HG03457 (cell line): ENCODE results near the gene UBE2G1.

Experiments
- ATAC-seq: cut with Tn5 transposase; IDR thresholded peaks from one replicate; pipeline ENCODE4 v1.9.1; 2021; ENCODE audit warnings: moderate number of reproducible peaks; ENCODE audit not compliant: unreplicated experiment

The UBE2G1 gene

DNA sequence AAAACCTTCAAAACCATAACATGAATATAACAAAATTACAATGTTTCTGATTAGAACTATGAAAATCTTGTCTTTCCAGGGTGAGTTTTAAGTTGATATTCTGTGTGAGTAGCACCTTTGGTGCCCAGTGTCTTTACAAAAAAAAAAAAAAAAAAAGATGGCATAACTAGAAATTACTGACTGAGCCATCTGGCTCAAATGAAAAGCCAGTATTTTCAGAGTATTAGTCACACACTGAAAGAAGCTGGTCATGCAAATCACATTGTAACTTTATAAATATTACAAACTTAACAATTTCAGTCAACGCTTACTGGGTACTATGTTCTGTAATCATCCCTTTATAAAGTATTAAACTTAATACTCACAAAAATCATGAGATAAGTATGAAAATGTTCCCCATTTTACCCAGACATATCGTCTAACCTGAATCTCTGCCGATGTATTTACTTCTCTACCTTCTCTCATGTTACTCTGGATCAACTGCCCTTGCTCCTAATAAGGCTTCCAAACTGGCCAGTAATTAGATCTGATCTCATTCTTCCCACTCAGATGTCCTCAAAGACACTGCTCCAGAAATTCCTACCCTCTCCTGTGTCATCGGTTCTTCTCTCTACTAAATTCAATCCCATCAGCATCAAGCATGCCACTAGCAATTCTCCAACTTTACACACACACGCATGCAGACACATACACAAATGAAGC, 25.4 kb downstream of the UBE2G1 start:
- ATAC-seq: no peak

DNA sequence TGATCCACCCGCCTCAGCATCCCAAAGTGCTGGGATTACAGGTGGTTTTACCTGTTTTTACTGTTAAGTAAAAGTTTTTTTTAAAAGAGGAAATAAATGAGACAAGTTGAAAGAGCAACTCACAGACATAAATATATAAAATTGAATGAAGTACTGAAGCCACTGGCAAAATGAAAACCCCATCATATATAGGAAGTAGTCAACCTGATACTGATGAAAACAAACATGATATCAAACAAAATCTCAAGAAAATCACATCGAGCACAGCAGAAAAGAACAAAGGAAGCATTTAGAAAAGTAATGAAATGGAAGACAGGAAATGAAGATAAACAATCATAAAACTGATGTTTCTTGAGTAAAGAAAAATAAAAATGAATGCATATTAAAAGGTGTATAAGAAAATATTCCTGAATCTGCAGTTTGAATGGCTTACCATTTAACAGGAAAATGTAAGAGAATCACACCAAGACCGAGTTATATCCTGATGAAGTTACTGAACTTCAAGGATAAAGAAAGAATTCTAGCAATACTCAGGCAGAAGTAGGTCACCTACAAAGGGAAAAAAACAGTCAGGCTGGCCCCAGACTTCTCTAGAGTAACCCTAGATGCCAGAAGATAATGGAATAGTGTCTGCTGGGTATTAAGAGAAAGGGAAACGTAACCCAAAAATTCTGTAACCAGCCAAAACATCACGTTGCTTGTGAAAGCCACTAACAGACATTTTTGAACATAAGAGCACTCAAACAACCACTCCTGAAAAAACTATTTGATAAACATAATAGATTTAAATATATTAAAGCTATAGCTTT, 31.5 kb downstream of the UBE2G1 start:
- ATAC-seq: no peak

DNA sequence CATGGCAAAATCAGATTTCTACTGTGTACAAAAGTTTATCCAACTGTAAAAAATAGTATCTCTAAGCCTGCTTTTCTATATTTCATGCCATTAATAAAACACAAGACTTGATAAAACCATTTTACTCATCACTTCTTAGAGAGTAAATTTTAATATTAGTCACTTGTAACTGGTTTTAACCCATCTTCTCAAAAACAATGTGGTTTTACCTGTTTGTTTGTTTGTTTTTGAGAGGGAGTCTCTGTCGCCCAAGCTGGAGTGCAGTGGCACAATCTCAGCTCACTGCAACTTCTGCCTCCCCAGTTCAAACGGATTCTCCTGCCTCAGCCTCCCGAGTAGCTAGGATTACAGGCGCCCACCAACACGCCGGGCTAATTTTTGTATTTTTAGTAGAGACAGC, 32.1 kb downstream of the UBE2G1 start:
- ATAC-seq: no peak

DNA sequence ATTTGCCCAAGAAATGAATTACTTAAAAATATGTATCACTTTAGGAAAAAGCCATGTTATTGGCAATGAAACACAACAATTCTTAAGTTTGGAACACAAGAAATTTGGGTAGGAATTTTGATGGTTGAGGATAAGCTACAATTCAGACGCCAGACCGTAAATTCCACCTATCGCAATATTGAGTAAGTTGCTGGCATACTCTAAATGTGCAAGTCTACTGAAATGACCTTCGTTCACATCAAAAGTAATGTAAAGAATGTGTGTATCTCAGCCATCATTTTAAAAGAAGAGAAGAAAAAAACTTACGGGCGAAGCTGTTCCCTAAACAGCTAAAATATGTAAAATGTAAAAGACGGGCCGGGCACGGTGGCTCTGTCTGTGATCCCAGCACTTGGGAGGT, 33.4 kb downstream of the UBE2G1 start:
- no peak for ATAC-seq

- no peak for ATAC-seq
Measured at GRCh38 chr17:4332296-4332970, 34.0 kb downstream of the UBE2G1 start.

DNA sequence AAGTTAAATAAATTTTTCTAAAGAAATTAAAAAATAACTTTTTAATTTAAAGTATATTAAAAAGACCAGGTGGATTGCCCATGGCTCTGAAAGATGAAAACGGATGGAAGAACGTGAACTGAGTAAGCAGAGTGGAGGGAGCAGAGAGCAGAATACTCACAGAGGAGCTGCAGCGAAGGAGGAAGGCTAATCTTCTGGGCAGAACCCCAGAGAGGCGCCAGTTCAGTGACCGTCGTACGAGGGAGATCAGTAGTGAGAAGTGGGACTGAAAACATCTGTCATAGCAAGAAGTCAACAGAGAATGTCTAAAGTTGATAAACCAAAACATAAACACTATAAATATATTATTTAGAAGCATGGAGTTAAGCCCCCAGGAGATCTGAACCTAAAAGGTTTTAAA, 34.9 kb downstream of the UBE2G1 start:
- ATAC-seq: no peak

DNA sequence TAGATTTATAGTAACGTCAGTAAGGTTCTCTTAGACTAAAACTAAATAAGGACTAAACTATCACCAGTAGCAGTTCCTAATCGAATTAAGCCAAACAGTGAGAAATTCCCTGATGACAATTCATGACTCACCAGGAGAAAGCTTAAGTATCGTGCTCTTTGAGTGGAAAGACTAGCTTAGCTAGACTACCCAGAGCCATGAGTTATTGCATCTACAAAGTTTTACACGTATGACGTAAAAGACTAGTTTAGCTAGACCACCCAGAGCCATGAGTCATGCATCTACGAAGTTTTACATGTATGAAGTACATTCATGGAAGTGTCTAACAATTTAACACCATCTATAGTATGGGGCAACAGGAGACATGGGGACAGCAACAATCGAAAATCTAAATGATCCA, 36.6 kb downstream of the UBE2G1 start:
- no peak for ATAC-seq

DNA sequence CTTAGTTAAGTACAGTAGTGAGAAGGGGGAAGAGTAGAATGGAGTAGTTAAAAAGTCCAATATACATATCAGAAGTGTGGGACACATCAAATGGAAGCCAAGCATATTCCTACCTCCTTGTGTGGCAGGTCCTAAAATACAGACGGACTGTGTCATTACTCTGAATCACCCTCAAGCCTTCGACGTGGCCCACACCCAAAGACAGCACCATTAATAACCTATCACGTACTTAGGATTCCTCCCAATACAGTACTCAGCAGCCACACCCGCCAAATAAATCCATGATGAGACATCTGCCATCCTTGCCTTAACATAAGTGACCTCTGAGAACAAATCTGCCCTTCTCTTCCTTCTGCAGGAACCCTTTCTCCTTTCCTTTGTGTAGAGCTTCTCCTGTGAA, 38.9 kb downstream of the UBE2G1 start:
- no peak for ATAC-seq

- no peak for ATAC-seq
Measured at GRCh38 chr17:4326608-4327007, 39.9 kb downstream of the UBE2G1 start.

DNA sequence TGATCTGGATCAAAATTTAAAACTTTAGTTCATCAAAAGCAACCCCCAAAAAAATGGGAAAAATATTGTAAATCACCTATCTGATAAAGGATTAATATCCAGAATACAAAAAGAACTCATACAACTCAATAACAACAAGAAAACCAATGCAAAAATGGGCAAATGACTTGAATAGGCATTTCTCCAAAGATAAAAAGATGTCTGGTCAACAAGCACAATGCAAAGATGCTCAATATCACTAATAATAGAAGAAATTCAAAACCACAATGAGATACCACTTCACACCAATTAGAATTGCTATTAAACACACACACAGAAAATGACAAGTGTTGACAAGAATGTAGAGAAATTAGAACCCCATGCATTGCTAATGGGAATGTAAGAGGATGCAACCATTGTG, 40.4 kb downstream of the UBE2G1 start:
- ATAC-seq: no peak

DNA sequence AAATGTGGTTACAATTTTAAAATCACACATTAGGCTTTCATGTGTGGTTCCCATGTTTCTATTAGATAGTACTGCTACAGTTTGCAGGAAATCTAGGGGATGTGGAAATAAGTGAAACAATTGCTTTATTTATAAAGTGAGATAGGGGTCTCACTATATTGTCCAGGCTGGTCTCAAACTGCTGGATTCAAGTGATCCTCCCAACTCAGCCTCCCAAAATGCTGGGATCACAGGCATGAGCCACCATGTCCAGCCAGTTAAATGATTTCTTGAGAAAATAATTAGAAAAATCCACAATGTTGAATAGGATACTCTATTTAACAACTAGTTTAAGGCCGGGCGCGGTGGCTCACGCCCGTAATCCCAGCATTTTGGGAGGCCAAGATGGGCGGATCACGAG, 42.0 kb downstream of the UBE2G1 start:
- ATAC-seq: no peak

GRCh38 chr17:4319221-4319620, 47.3 kb downstream of the UBE2G1 start:
- no peak for ATAC-seq

DNA sequence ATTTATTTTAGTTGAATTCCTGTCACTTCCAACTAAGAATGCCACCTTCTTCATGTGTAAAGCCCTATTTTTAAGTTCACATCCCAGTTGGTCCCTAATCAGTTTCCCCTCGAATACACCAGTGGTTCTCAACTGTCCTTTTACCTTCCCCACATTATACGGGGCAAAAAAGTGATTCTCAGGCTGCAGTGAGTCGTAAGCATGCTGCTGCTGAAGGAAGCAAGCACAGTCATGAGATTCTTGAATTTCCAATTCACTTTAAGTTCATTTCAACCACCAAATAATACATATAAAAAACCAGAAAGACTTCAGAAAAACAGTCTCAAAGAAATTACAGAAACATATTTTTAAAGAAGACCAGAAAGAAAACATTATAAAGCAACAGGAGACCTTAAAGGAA, 47.9 kb downstream of the UBE2G1 start:
- no peak for ATAC-seq

DNA sequence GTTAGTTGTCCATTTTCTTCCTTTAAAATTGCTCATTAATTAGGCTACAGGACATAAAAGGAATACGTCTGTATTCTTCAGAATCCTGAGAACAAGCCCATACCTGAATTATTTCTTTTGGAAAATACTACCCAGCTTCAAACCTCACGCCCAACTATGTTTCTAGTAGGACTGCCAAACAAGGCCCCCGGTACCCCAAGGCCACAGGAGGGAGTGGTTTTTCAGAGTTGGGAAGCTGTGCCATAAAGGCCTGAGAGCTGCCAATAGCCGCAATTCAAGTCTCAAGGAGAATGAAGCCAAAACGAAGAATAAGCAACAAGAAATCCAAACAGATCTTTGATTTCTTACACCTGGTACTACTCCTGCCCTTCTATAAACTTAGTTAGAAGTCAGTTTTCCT, 48.3 kb downstream of the UBE2G1 start:
- ATAC-seq: no peak

- ATAC-seq: no peak
Measured at GRCh38 chr17:4317610-4318009, 48.9 kb downstream of the UBE2G1 start.

DNA sequence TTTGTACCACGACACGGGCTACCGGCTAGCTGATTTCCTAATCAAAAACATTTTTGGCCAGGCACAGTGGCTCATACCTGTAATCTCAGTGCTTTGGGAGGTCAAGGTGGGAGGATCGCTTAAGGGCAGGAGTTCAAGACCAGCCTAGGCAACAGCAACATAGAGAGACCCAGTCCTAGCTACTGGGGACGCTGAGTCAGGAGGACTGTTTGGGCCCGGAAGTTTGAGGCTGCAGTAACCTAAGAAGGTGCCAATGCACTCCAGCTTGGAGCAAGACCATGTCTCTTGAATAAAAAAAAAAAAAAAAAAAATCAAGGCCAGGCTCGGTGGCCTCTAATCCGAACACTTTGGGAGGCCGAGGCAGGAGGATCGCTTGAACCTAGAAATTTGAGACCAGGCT, 49.8 kb downstream of the UBE2G1 start:
- no peak for ATAC-seq

DNA sequence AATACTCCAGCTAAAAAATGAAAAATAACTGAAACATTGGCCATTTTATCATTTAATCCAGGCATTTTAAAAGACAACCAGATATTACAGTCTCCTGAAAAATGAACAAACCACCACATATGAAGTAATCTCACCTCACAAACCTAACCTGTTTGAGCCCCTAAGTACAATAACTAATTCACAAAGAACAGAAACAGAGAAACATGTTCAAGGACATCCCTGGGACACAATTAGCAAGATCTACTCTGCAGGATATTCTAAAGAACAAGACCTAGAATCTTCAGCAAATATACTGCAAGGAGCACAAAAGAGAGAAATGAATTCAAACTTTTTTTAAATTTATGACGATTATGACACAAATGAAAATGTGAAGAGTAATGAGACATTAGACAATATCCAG, 51.9 kb downstream of the UBE2G1 start:
- no peak for ATAC-seq

DNA sequence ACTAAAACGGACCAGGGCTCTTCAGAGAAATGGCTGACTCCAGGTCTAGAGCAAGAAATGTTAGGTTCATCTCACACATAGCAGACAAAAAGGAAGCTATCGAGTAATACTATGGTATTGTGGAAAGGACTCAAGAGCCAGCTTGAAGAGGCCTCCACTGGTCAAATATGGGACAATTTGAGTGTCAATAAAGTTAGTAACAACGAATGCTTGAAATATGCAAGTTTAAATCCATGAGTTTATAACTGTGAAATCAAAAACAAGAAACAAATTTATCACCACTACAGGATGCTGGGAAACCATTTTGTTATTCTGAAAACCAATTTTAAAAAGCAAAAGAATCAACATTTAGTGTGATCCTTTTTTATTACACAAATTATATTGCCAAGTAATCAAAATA, 52.3 kb downstream of the UBE2G1 start:
- ATAC-seq: no peak

- ATAC-seq: no peak
Measured at GRCh38 chr17:4313221-4314114, 53.0 kb downstream of the UBE2G1 start.

- no peak for ATAC-seq
Measured at GRCh38 chr17:4310354-4311060, 56.0 kb downstream of the UBE2G1 start.
